Activated CD8-positive, alpha-beta T cell treated with anti-CD3 and anti-CD28 coated beads, Interleukin-2, amount 10 ng/mL, durations not matched to agents 7 days and 5 days (primary cell): Measurements from ENCODE around the gene FIG4. TPM values are rescaled to one million over a fixed set of nuclear protein-coding genes. Genes with fewer than 3 reads are reported as not detected.
"Not testable (repeated sequence)": the region's sequence is repeated elsewhere in the genome, so short reads cannot be mapped to it uniquely, and the experiment has no call there.

Source experiments
- ATAC-seq: fragments of 150-1000 bp; cut with Tn5 transposase; one replicate; pipeline ENCODE4 v1.10.0; 2021; ENCODE audit warnings: moderate library complexity
- CTCF ChIA-PET: fragments of 350-600 bp; sonication (Branson Sonifier 250); formaldehyde crosslinking; loops from one replicate; lab custom pipeline; 2021; ENCODE audit warnings: antibody characterized with exemption; lab: Charles Lee
- POLR2A ChIA-PET: fragments of 350-600 bp; sonication (Branson Sonifier 250); formaldehyde crosslinking; loops from one replicate; lab custom pipeline; 2021; ENCODE audit warnings: antibody characterized with exemption; lab: Charles Lee
- DNase-seq: peaks from one replicate; pipeline ENCODE4 v3.0.0-alpha.2; 2020
- H3K27ac Mint-ChIP-seq: one replicate; pipeline ENCODE4 v1.8.0; 2021; ENCODE audit warnings: mild to moderate bottlenecking, mixed read lengths
- H3K27me3 Mint-ChIP-seq: one replicate; pipeline ENCODE4 v1.8.0; 2021; ENCODE audit warnings: low read depth, mixed read lengths
- H3K36me3 Mint-ChIP-seq: one replicate; pipeline ENCODE4 v1.8.0; 2021; ENCODE audit warnings: low read depth, mixed read lengths
- H3K4me1 Mint-ChIP-seq: one replicate; pipeline ENCODE4 v1.8.0; 2021; ENCODE audit warnings: low read depth, mixed read lengths
- H3K4me3 Mint-ChIP-seq: one replicate; pipeline ENCODE4 v1.8.0; 2021; ENCODE audit warnings: mild to moderate bottlenecking, mixed read lengths
- H3K9me3 Mint-ChIP-seq: one replicate; pipeline ENCODE4 v1.8.0; 2022; ENCODE audit warnings: mixed read lengths; ENCODE audit not compliant: insufficient read depth
- total RNA-seq, 2 experiments: library from RNA; stranded (reverse); gene quantifications; one replicate each; pipeline ENCODE4 v1.2.3, GENCODE V29; 2021

The FIG4 gene
- total RNA-seq, 2 experiments from 2014 or later = 9.5 to 10.8 TPM

- H3K27ac Mint-ChIP-seq, ATAC-seq, H3K9me3 Mint-ChIP-seq, CTCF ChIA-PET, H3K4me1 Mint-ChIP-seq, H3K4me3 Mint-ChIP-seq, DNase-seq, H3K27me3 Mint-ChIP-seq: not testable (repeated sequence)
- POLR2A ChIA-PET = interaction anchor here (0.6 kb wide), 1 partner anchor 114 kb away, joined by 3 read pairs; no protein-coding TSS in a partner anchor
- peaks cover 11% of the 10 kb centered on the region for H3K36me3 Mint-ChIP-seq
Measured at GRCh38 chr6:109725250-109725649, 34.2 kb downstream of the FIG4 start.

- no peak for DNase-seq
- H3K4me3 Mint-ChIP-seq = no peak overlapping the region
- ChIA-PET POLR2A (no interaction called here), CTCF (interaction anchor here (0.8 to 0.9 kb wide), 2 partner anchors 41 to 303 kb away, joined by 3 read pairs; no protein-coding TSS in a partner anchor)
- H3K27ac Mint-ChIP-seq = no peak overlapping the region
- H3K36me3 Mint-ChIP-seq = peaks cover 7% of the 10 kb centered on the region
- no peaks in the 10 kb centered on the region for H3K4me1 Mint-ChIP-seq
- H3K27me3 Mint-ChIP-seq = no peaks in the 10 kb centered on the region
- no peaks in the 10 kb centered on the region for H3K9me3 Mint-ChIP-seq
- ATAC-seq = no peak
Measured at GRCh38 chr6:109736273-109737025, 45.4 kb downstream of the FIG4 start.

- Mint-ChIP-seq H3K27ac (no peak overlapping the region), H3K27me3 (no peaks in the 10 kb centered on the region), H3K9me3 (no peaks in the 10 kb centered on the region), H3K36me3 (peaks cover 7% of the 10 kb centered on the region), H3K4me1 (no peaks in the 10 kb centered on the region), H3K4me3 (no peak overlapping the region)
- POLR2A ChIA-PET = no interaction called here
- DNase-seq (no peak), ATAC-seq (no peak)
- CTCF ChIA-PET = no interaction called here
Measured at GRCh38 chr6:109738255-109738654, 47.2 kb downstream of the FIG4 start.

- ChIA-PET CTCF (no interaction called here), POLR2A (no interaction called here)
- no peak for DNase-seq
- no peaks in the 10 kb centered on the region for H3K9me3 Mint-ChIP-seq
- no peak for ATAC-seq
- H3K27ac Mint-ChIP-seq = no peak overlapping the region
- H3K4me3 Mint-ChIP-seq = no peak overlapping the region
- peaks cover 7% of the 10 kb centered on the region for H3K36me3 Mint-ChIP-seq
- H3K4me1 Mint-ChIP-seq = no peaks in the 10 kb centered on the region
- H3K27me3 Mint-ChIP-seq = no peaks in the 10 kb centered on the region
Measured at GRCh38 chr6:109738667-109739066, 47.6 kb downstream of the FIG4 start.

- ChIA-PET POLR2A (interaction anchor here (0.7 kb wide), 1 partner anchor 1547 kb away, joined by 3 read pairs; no protein-coding TSS in a partner anchor), CTCF (no interaction called here)
- H3K4me3 Mint-ChIP-seq = no peak overlapping the region
- no peak for DNase-seq
- ATAC-seq = no peak
- no peak overlapping the region for H3K27ac Mint-ChIP-seq
- no peaks in the 10 kb centered on the region for H3K27me3 Mint-ChIP-seq
- H3K36me3 Mint-ChIP-seq = peaks cover 8% of the 10 kb centered on the region
- H3K9me3 Mint-ChIP-seq = no peaks in the 10 kb centered on the region
- no peaks in the 10 kb centered on the region for H3K4me1 Mint-ChIP-seq
Measured at GRCh38 chr6:109739686-109740085, 48.6 kb downstream of the FIG4 start.

- Mint-ChIP-seq H3K36me3 (peaks cover 10% of the 10 kb centered on the region), H3K9me3 (no peaks in the 10 kb centered on the region), H3K27me3 (no peaks in the 10 kb centered on the region), H3K4me3 (no peak overlapping the region), H3K4me1 (no peaks in the 10 kb centered on the region), H3K27ac (no peak overlapping the region)
- POLR2A ChIA-PET = no interaction called here
- CTCF ChIA-PET = no interaction called here
- ATAC-seq (no peak), DNase-seq (no peak)
Measured at GRCh38 chr6:109740787-109741186, 49.7 kb downstream of the FIG4 start.

GRCh38 chr6:109743739-109744138 is 52.6 kb downstream of the FIG4 start:
- ChIA-PET POLR2A (no interaction called here), CTCF (no interaction called here)
- Mint-ChIP-seq H3K36me3 (peaks cover 9% of the 10 kb centered on the region), H3K4me1 (no peaks in the 10 kb centered on the region), H3K27me3 (no peaks in the 10 kb centered on the region), H3K27ac (no peak overlapping the region), H3K9me3 (no peaks in the 10 kb centered on the region), H3K4me3 (no peak overlapping the region)
- no peak for DNase-seq
- ATAC-seq = no peak

GRCh38 chr6:109744779-109745178 is 53.7 kb downstream of the FIG4 start:
- H3K4me1 Mint-ChIP-seq = not testable (repeated sequence)

GRCh38 chr6:109747221-109747620 is 56.1 kb downstream of the FIG4 start:
- no peaks in the 10 kb centered on the region for H3K9me3 Mint-ChIP-seq
- peaks cover 4% of the 10 kb centered on the region for H3K36me3 Mint-ChIP-seq
- DNase-seq (no peak), ATAC-seq (no peak)
- no peak overlapping the region for H3K27ac Mint-ChIP-seq
- H3K4me1 Mint-ChIP-seq = no peaks in the 10 kb centered on the region
- POLR2A ChIA-PET = no interaction called here
- CTCF ChIA-PET = no interaction called here
- no peak overlapping the region for H3K4me3 Mint-ChIP-seq
- no peaks in the 10 kb centered on the region for H3K27me3 Mint-ChIP-seq

More at GRCh38 chr6:109744779-109745178, 53.7 kb downstream of the FIG4 start:
- DNase-seq, H3K4me3 Mint-ChIP-seq, H3K9me3 Mint-ChIP-seq, POLR2A ChIA-PET, ATAC-seq, H3K27me3 Mint-ChIP-seq, H3K27ac Mint-ChIP-seq, CTCF ChIA-PET, H3K36me3 Mint-ChIP-seq: not testable (repeated sequence)

- H3K4me1 Mint-ChIP-seq = peaks cover 16% of the 10 kb centered on the region
- DNase-seq (no peak), ATAC-seq (no peak)
- ChIA-PET CTCF (interaction anchor here (1.5 kb wide), 1 partner anchor 280 kb away, joined by 6 read pairs; no protein-coding TSS in a partner anchor), POLR2A (no interaction called here)
- H3K27ac Mint-ChIP-seq = peak overlapping the region; percentile 74
- no peak overlapping the region for H3K4me3 Mint-ChIP-seq
- H3K9me3 Mint-ChIP-seq = no peaks in the 10 kb centered on the region
- peaks cover 29% of the 10 kb centered on the region for H3K36me3 Mint-ChIP-seq
- H3K27me3 Mint-ChIP-seq = no peaks in the 10 kb centered on the region
Measured at GRCh38 chr6:109759098-109759955, 68.2 kb downstream of the FIG4 start.

GRCh38 chr6:109760208-109760607 is 69.1 kb downstream of the FIG4 start:
- CTCF ChIA-PET = interaction anchor here (1.0 to 1.5 kb wide), 2 partner anchors 73 to 279 kb away, joined by 3 to 6 read pairs; no protein-coding TSS in a partner anchor
- peaks cover 29% of the 10 kb centered on the region for H3K36me3 Mint-ChIP-seq
- no peaks in the 10 kb centered on the region for H3K9me3 Mint-ChIP-seq
- ATAC-seq (peak; percentile 44), DNase-seq (no peak)
- H3K27ac Mint-ChIP-seq = peak overlapping the region; percentile 74
- H3K4me1 Mint-ChIP-seq = peaks cover 16% of the 10 kb centered on the region
- POLR2A ChIA-PET = no interaction called here
- no peak overlapping the region for H3K4me3 Mint-ChIP-seq
- H3K27me3 Mint-ChIP-seq = no peaks in the 10 kb centered on the region

- ChIA-PET CTCF (no interaction called here), POLR2A (no interaction called here)
- ATAC-seq (no peak), DNase-seq (no peak)
- Mint-ChIP-seq H3K27ac (no peak overlapping the region), H3K27me3 (no peaks in the 10 kb centered on the region), H3K4me1 (peaks cover 16% of the 10 kb centered on the region), H3K9me3 (no peaks in the 10 kb centered on the region), H3K4me3 (no peak overlapping the region), H3K36me3 (peaks cover 21% of the 10 kb centered on the region)
Measured at GRCh38 chr6:109762166-109762565, 71.1 kb downstream of the FIG4 start.
